GM23248 (cell line): ENCODE results near the gene FAM219A.
"Not testable (repeated sequence)": the region's sequence is repeated elsewhere in the genome, so short reads cannot be mapped to it uniquely, and the experiment has no call there.

Source experiments
- EZH2 ChIP-seq: fragments of 200-600 bp; sonication (generic); IDR thresholded peaks from 2 replicates; pipeline ENCODE4 v1.6.1; 2018; ENCODE audit warnings: antibody characterized with exemption, mild to moderate bottlenecking; ENCODE audit not compliant: insufficient read depth, poor library complexity, severe bottlenecking
- EZH2phosphoT487 ChIP-seq: fragments of 200-600 bp; sonication (generic); IDR thresholded peaks from 2 replicates; pipeline ENCODE4 v1.6.1; 2018; ENCODE audit warnings: antibody characterized with exemption, moderate library complexity, mild to moderate bottlenecking, low read depth; ENCODE audit not compliant: insufficient read depth

GRCh38 chr9:34438465-34438864, 19.9 kb downstream of the FAM219A start:
- not testable (repeated sequence) for TF ChIP-seq EZH2, EZH2phosphoT487
